ENCODE results near the gene LAMA2. TPM values are rescaled to one million over a fixed set of nuclear protein-coding genes. Genes with fewer than 3 reads are reported as not detected.

Gene LAMA2
- total RNA-seq, 1 experiment from 2014 or later, result 0.28 TPM

- CTCF ChIA-PET, result no interaction called here
Observed at GRCh38 chr6:129276986-129277385, 394.0 kb downstream of the LAMA2 start.

GRCh38 chr6:129279343-129280292 lies 396.7 kb downstream of the LAMA2 start:
- Histone ChIP-seq H3K27me3 (ENCODE audit: control insufficient read depth, insufficient read depth, low read length) (no peaks in the 10 kb centered on the region), H3K4me1 (ENCODE audit: control insufficient read depth, insufficient read depth, low read length) (no peaks in the 10 kb centered on the region), H3K36me3 (ENCODE audit: control insufficient read depth, insufficient read depth, low read length) (no peaks in the 10 kb centered on the region), H3K9me3 (ENCODE audit: control insufficient read depth, insufficient read depth, low read depth, low read length) (no peaks in the 10 kb centered on the region), H3K4me3 (ENCODE audit: low read depth in 2 of 2, low read length in 2 of 2) (no peak overlapping the region), H3K27ac (ENCODE audit: low read length) (no peak overlapping the region)
- no peak for ATAC-seq
- in situ Hi-C loops (cut with HindIII; ENCODE audit: low pct_unique_long_range_greater_than_20kb, low sequenced_read_pairs) (no loop called here), intact Hi-C loops (cut with micrococcal nuclease; ENCODE audit: unreplicated experiment) (no loop called here)
- POLR2A ChIA-PET, result no interaction called here
- CTCF ChIA-PET, result no interaction called here
- no TSS peak for BruUV-seq (replicated peaks)
- DNase-seq (ENCODE audit: low read depth, low spot score), result no peak
- TF ChIP-seq POLR2AphosphoS5 (IDR thresholded peaks at IDR 0.05; ENCODE audit: low read depth, low read length) (no peak), SIN3A (IDR thresholded peaks at IDR 0.05; ENCODE audit: borderline replicate concordance, insufficient read depth, low read depth, low read length) (no peak), TCF7L2 (IDR thresholded peaks at IDR 0.05; ENCODE audit: low read depth, low read length) (no peak)
- TF ChIP-seq, protein P1, sequence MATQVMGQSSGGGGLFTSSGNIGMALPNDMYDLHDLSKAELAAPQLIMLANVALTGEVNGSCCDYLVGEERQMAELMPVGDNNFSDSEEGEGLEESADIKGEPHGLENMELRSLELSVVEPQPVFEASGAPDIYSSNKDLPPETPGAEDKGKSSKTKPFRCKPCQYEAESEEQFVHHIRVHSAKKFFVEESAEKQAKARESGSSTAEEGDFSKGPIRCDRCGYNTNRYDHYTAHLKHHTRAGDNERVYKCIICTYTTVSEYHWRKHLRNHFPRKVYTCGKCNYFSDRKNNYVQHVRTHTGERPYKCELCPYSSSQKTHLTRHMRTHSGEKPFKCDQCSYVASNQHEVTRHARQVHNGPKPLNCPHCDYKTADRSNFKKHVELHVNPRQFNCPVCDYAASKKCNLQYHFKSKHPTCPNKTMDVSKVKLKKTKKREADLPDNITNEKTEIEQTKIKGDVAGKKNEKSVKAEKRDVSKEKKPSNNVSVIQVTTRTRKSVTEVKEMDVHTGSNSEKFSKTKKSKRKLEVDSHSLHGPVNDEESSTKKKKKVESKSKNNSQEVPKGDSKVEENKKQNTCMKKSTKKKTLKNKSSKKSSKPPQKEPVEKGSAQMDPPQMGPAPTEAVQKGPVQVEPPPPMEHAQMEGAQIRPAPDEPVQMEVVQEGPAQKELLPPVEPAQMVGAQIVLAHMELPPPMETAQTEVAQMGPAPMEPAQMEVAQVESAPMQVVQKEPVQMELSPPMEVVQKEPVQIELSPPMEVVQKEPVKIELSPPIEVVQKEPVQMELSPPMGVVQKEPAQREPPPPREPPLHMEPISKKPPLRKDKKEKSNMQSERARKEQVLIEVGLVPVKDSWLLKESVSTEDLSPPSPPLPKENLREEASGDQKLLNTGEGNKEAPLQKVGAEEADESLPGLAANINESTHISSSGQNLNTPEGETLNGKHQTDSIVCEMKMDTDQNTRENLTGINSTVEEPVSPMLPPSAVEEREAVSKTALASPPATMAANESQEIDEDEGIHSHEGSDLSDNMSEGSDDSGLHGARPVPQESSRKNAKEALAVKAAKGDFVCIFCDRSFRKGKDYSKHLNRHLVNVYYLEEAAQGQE (IDR thresholded peaks at IDR 0.05; ENCODE audit: insufficient read depth in 1 of 2, low read depth in 2 of 2, low read length in 1 of 2), result no peak
- TF ChIP-seq, protein P2, sequence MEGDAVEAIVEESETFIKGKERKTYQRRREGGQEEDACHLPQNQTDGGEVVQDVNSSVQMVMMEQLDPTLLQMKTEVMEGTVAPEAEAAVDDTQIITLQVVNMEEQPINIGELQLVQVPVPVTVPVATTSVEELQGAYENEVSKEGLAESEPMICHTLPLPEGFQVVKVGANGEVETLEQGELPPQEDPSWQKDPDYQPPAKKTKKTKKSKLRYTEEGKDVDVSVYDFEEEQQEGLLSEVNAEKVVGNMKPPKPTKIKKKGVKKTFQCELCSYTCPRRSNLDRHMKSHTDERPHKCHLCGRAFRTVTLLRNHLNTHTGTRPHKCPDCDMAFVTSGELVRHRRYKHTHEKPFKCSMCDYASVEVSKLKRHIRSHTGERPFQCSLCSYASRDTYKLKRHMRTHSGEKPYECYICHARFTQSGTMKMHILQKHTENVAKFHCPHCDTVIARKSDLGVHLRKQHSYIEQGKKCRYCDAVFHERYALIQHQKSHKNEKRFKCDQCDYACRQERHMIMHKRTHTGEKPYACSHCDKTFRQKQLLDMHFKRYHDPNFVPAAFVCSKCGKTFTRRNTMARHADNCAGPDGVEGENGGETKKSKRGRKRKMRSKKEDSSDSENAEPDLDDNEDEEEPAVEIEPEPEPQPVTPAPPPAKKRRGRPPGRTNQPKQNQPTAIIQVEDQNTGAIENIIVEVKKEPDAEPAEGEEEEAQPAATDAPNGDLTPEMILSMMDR (IDR thresholded peaks at IDR 0.05), result no peak

More at GRCh38 chr6:129276986-129277385, 394.0 kb downstream of the LAMA2 start:
- no peak overlapping the region for H3K27ac ChIP-seq (ENCODE audit: low read length)
- no peak for DNase-seq (ENCODE audit: low read depth, low spot score)
- intact Hi-C loops (cut with micrococcal nuclease; ENCODE audit: unreplicated experiment) (no loop called here), in situ Hi-C loops (cut with HindIII; ENCODE audit: low pct_unique_long_range_greater_than_20kb, low sequenced_read_pairs) (no loop called here)
- H3K27me3 ChIP-seq (ENCODE audit: control insufficient read depth, insufficient read depth, low read length), result no peaks in the 10 kb centered on the region
- POLR2A ChIA-PET, result no interaction called here
- no peak overlapping the region for H3K4me3 ChIP-seq (ENCODE audit: low read depth in 2 of 2, low read length in 2 of 2)
- no peaks in the 10 kb centered on the region for H3K4me1 ChIP-seq (ENCODE audit: control insufficient read depth, insufficient read depth, low read length)
- no TSS peak for BruUV-seq (replicated peaks)
- TF ChIP-seq SIN3A (IDR thresholded peaks at IDR 0.05; ENCODE audit: borderline replicate concordance, insufficient read depth, low read depth, low read length) (no peak), TCF7L2 (IDR thresholded peaks at IDR 0.05; ENCODE audit: low read depth, low read length) (no peak), POLR2AphosphoS5 (IDR thresholded peaks at IDR 0.05; ENCODE audit: low read depth, low read length) (no peak)
- TF ChIP-seq, protein P2 (IDR thresholded peaks at IDR 0.05), result no peak
- TF ChIP-seq, protein P1 (IDR thresholded peaks at IDR 0.05; ENCODE audit: insufficient read depth in 1 of 2, low read depth in 2 of 2, low read length in 1 of 2), result no peak
- no peaks in the 10 kb centered on the region for H3K9me3 ChIP-seq (ENCODE audit: control insufficient read depth, insufficient read depth, low read depth, low read length)
- no peak for ATAC-seq
- no peaks in the 10 kb centered on the region for H3K36me3 ChIP-seq (ENCODE audit: control insufficient read depth, insufficient read depth, low read length)
